K562 (cell line): Measurements from ENCODE around the gene AMH. TPM values are rescaled to one million over a fixed set of nuclear protein-coding genes. Genes with fewer than 3 reads are reported as not detected.
A peak's percentile ranks its signal among the peaks of the same experiment; 100 is the strongest.

Source experiments
- ATAC-seq: fragments of 200-7000 bp; cut with Tn5 transposase; 3 replicates; pipeline ENCODE4 v1.9.1; 2020; ENCODE audit warnings: moderate library complexity
- BruUV-seq: library from RNA; stranded (reverse); fragments of 400-500 nt; replicated peaks from 2 replicates; lab custom pipeline; 2021; lab: Mats Ljungman, UMichigan
- CTCF ChIA-PET: fragments of 300-600 bp; formaldehyde crosslinking; extraction: SDS; loops from one replicate; lab custom pipeline; 2021; ENCODE audit warnings: low intra/inter-chr PET ratio; lab: Yijun Ruan, JAX
- POLR2A ChIA-PET: fragments of 300-600, 350-650 bp; sonication (Branson Sonifier 250); formaldehyde crosslinking; extraction: SDS; loops from one replicate; lab custom pipeline; 2021; ENCODE audit warnings: antibody characterized with exemption, inconsistent platforms; lab: Yijun Ruan, JAX
- DNase-seq, 4 experiments: peaks; one replicate each; pipeline versions ENCODE4 v3.0.0 to v3.0.0-alpha.2; 2011 to 2018; ENCODE audit warnings: low spot score in 3 of 4, mixed read lengths in 3 of 4; ENCODE audit errors: extremely low read depth in 1 of 4
- FAIRE-seq: peaks from 2 replicates; lab custom pipeline; 2011; peaks lifted over from hg19 to GRCh38; lab: Jason Lieb, UNC
- H2AFZ ChIP-seq: 2 replicates; pipeline ENCODE4 v1.6.0; 2011; ENCODE audit warnings: low read depth, low read length, control low read depth, inconsistent platforms
- H3K27ac ChIP-seq: fragments of 200-600 bp; 3 replicates; pipeline ENCODE4 v1.8.0; 2011; ENCODE audit warnings: low read depth, mild to moderate bottlenecking, control low read depth, inconsistent platforms, low read length, moderate library complexity, mixed read lengths; ENCODE audit errors: extremely low read depth
- H3K27me3 ChIP-seq, 2 experiments: fragments of 300-600 bp in 1 of 2; 2 replicates in 1 of 2; 3 replicates in 1 of 2; pipeline versions ENCODE4 v1.6.0 to v1.8.0; 2011; ENCODE audit warnings: inconsistent platforms in 2 of 2, low read length in 2 of 2, mild to moderate bottlenecking in 1 of 2, mixed read lengths in 1 of 2, moderate library complexity in 1 of 2; ENCODE audit not compliant: control insufficient read depth in 2 of 2, insufficient read depth in 2 of 2
- H3K36me3 ChIP-seq: fragments of 300-600 bp; 3 replicates; pipeline ENCODE4 v1.8.0; 2011; ENCODE audit warnings: mild to moderate bottlenecking, low read length, inconsistent platforms; ENCODE audit not compliant: control insufficient read depth, insufficient read depth
- H3K4me1 ChIP-seq, 2 experiments: fragments of 200-600 bp in 1 of 2; replicated peaks in 1 of 2; 2 replicates in 1 of 2; 3 replicates in 1 of 2; pipeline versions ENCODE4 v1.5.1 to v1.8.0; 2011; ENCODE audit warnings: inconsistent platforms in 2 of 2, low read length in 2 of 2, mild to moderate bottlenecking in 1 of 2, mixed read lengths in 1 of 2, moderate library complexity in 1 of 2; ENCODE audit not compliant: control insufficient read depth in 2 of 2, insufficient read depth in 2 of 2
- H3K4me2 ChIP-seq: 2 replicates; pipeline ENCODE4 v1.6.1; 2011; ENCODE audit warnings: low read length, control low read depth, inconsistent platforms, mixed read lengths; ENCODE audit not compliant: insufficient read depth
- H3K4me3 ChIP-seq: fragments of 200-600 bp; sonication (generic), shearing (Covaris generic); 2 replicates; pipeline ENCODE4 v1.5.1; 2016; ENCODE audit warnings: control low read depth, inconsistent platforms
- H3K79me2 ChIP-seq: fragments of 200-600 bp; 3 replicates; pipeline ENCODE4 v1.8.0; 2011; ENCODE audit warnings: low read length, inconsistent platforms; ENCODE audit not compliant: control insufficient read depth, insufficient read depth
- H3K9ac ChIP-seq, 2 experiments: 2 replicates each; pipeline versions ENCODE4 v1.6.0 to v1.6.1; 2011; ENCODE audit warnings: low read depth in 2 of 2, low read length in 2 of 2, control low read depth in 1 of 2, inconsistent platforms in 1 of 2, mild to moderate bottlenecking in 1 of 2, mixed read lengths in 1 of 2; ENCODE audit not compliant: insufficient read depth in 1 of 2
- H3K9me1 ChIP-seq: one replicate; pipeline ENCODE4 v1.6.0; 2011; ENCODE audit warnings: inconsistent platforms, mild to moderate bottlenecking, low read length, moderate library complexity; ENCODE audit not compliant: control insufficient read depth, insufficient read depth
- H3K9me3 ChIP-seq: replicated peaks from 2 replicates; pipeline ENCODE4 v1.5.1; 2011; ENCODE audit warnings: low read depth, low read length, inconsistent platforms; ENCODE audit not compliant: control insufficient read depth, insufficient read depth
- H4K20me1 ChIP-seq: replicated peaks from 2 replicates; pipeline ENCODE4 v1.6.1; 2011; ENCODE audit warnings: low read length, inconsistent platforms, mixed read lengths; ENCODE audit not compliant: control insufficient read depth, insufficient read depth
- KLF13 ChIP-seq: fragments of 450-650 bp; IDR thresholded peaks from 2 replicates; pipeline ENCODE4 v1.6.1; 2016; ENCODE audit warnings: missing genetic modification characterization, low read depth, mild to moderate bottlenecking, missing compliant biosample characterization, moderate library complexity, borderline replicate concordance
- MEF2D ChIP-seq: conservative IDR thresholded peaks from 2 replicates; pipeline ENCODE4 v1.6.1; 2016; ENCODE audit warnings: low read depth, missing genetic modification characterization, missing compliant biosample characterization
- POLR2AphosphoS5 ChIP-seq: IDR thresholded peaks from 2 replicates; pipeline ENCODE4 v1.6.1; 2011; ENCODE audit warnings: mild to moderate bottlenecking, low read depth, low read length, moderate library complexity; ENCODE audit not compliant: control insufficient read depth, insufficient read depth
- TSC22D4 ChIP-seq: fragments of 450-650 bp; IDR thresholded peaks from 2 replicates; pipeline ENCODE4 v1.6.1; 2016; ENCODE audit warnings: missing genetic modification characterization, missing biosample characterization, control low read depth
- ZFX ChIP-seq: sonication (generic); formaldehyde crosslinking; IDR thresholded peaks from 2 replicates; pipeline ENCODE4 v1.8.0; 2022; ENCODE audit warnings: mild to moderate bottlenecking, missing genetic modification reagents, moderate library complexity
- WGBS: fragments of 100-300 bp; shearing (Covaris generic); methylation state at CpG from one replicate; pipeline ENCODE4 v1.1.6; 2016; ENCODE audit warnings: low coverage, mixed read lengths; ENCODE audit not compliant: insufficient coverage; ENCODE audit errors: missing lambda C conversion rate; 5-methylcytosine and 5-hydroxymethylcytosine counted together
- in situ Hi-C: fragments of 300-500 bp; cut with MboI; formaldehyde crosslinking; loops from 4 replicates; pipeline ENCODE4 v1.15.0; 2018; ENCODE audit warnings: inconsistent platforms, mixed read lengths
- intact Hi-C: fragments of 100-400 bp; cut with micrococcal nuclease; formaldehyde crosslinking; loops from 2 replicates; pipeline ENCODE4 v1.14.2; 2022
- polyA plus RNA-seq, 8 experiments: library from polyadenylated mRNA; depleted of rRNA in 4 of 8; stranded (reverse) in 5 of 8; unstranded in 3 of 8; fragments of >200 nt; fragmentation: Nextera tagmentation in 2 of 8; fragmentation: Illumina TruSeq in 1 of 8; extraction: Ambion mirVana in 2 of 8; extraction: Trizol in 1 of 8; gene quantifications; 2 replicates each; pipeline versions ENCODE4 v1.2.1 to v1.2.3, GENCODE V29; 2011 to 2014; ENCODE audit warnings: inconsistent platforms in 1 of 8, missing spikeins in 1 of 8
- total RNA-seq, 7 experiments: library from RNA; depleted of rRNA in 6 of 7; stranded (reverse); fragments of >200 nt in 6 of 7; fragmentation: Illumina TruSeq in 2 of 7; extraction: Trizol in 2 of 7; gene quantifications; 2 replicates each; pipeline versions ENCODE4 v1.2.1 to v1.2.3, GENCODE V29; 2011 to 2021; ENCODE audit warnings: low replicate concordance in 1 of 7
- TF ChIP-seq, protein P1 (sequence below): sonication (generic); formaldehyde crosslinking; IDR thresholded peaks from 2 replicates; pipeline ENCODE4 v1.8.1; 2023; ENCODE audit warnings: mild to moderate bottlenecking, missing genetic modification reagents

AMH gene
- total and polyA plus RNA-seq, 9 of the 15 experiments (the other 6 are each of a cell fraction or from before 2014, with no cell fraction given), result 0.29 to 27.4 (median 2.6) TPM; not detected in 2

DNA sequence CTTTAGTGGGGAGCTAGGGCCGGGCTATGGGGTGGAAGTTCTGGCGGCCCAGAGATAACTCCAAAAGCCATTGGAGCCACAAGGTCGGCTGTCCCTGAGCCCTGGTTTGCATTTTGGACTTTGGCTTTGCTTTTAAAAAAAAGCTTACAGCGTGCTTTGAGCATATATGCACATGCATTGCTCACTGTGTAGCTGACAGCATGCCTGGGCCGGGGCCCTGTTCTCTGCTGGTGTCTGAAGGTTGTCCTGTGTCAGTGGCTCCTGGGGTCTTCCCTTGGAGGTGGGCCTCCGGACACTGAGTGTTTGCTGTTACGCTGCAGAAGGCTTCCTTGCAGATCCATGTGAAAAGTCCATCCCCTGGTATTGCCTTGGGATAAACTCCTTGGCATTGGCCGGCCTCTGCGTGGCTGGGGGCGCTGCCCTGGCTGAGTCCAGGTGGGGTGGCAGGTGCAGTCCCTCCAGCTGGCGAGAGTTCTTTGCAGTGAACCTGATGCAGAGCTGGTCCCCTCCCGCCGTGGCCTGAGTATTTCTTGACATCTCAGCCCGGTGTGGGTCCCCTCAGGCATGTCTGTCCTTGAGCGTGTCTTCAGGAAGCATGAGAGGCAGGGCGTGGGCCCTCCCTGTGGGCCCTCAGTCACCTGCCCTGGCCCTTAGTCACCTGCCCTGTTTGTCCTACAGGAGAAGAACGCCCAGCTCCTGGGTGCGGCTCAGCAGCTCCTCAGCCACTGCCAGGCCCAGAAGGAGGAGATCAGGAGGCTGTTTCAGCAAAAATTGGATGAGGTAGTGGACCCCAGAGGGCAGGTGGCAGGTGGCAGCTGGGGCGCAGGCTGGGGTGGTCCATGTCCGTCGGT is 36.0 kb upstream of the AMH start:
- Histone ChIP-seq H3K4me2 (no peak overlapping the region), H3K4me1 (peaks cover 0 to 49% of the 10 kb centered on the region in 2 experiments; a peak in 3 of 5 replicates), H3K27me3 (no peaks in the 10 kb centered on the region), H3K9ac (no peak overlapping the region; a peak in 1 of 4 replicates), H4K20me1 (0 out of 2 replicates have a peak, but pooled peaks cover 9% of the 10 kb centered on the region), H3K27ac (no peak overlapping the region), H3K79me2 (no peaks in the 10 kb centered on the region), H3K9me1 (no peaks in the 10 kb centered on the region), H3K4me3 (no peak overlapping the region), H2AFZ (no peak overlapping the region), H3K9me3 (no peaks in the 10 kb centered on the region), H3K36me3 (peaks cover 99% of the 10 kb centered on the region; the same call in 2 of the 3 replicates)
- intact Hi-C loops, result no loop called here
- BruUV-seq, result no TSS peak
- ChIA-PET POLR2A (interaction anchor here (0.8 to 1.2 kb wide), 3 partner anchors 9 to 22 kb away, joined by 3 to 8 read pairs (median 3); no protein-coding TSS in a partner anchor), CTCF (no interaction called here)
- FAIRE-seq (no peak), ATAC-seq (no peak), DNase-seq (no peak)
- 95% methylated on average over 17 of the region's 21 CpGs for WGBS
- TF ChIP-seq MEF2D (no peak), TSC22D4 (tag) (no peak), ZFX (peak; percentile 4; the same call in 1 of the 2 replicates)
- in situ Hi-C loops, result no loop called here

DNA sequence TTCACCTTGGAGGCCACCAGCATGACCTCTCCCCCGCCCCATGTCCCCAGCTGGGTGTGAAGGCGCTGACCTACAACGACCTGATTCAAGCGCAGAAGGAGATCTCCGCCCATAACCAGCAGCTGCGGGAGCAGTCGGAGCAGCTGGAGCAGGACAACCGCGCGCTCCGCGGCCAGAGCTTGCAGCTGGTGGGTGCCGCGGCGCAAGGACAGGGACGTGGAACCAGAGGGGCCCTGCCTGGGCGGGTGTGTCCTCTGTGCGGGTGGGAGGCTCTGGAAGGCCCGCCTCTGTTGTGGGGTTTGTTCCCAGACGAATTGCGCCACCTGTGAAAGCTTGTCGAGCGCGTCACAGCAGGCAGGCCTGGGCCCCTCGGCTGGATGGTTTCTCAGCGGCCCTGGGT is 35.3 kb upstream of the AMH start:
- WGBS, result 94% methylated on average over 5 of the region's 26 CpGs
- peaks cover 95% of the 10 kb centered on the region; the same call in 2 of the 3 replicates for H3K36me3 ChIP-seq
- in situ Hi-C loops (no loop called here), intact Hi-C loops (no loop called here)
- H3K27ac ChIP-seq, result no peak overlapping the region
- no peak overlapping the region for H2AFZ ChIP-seq
- no peak for ATAC-seq
- FAIRE-seq, result no peak
- H3K9me1 ChIP-seq, result no peaks in the 10 kb centered on the region
- no peak for DNase-seq
- peak; percentile 14; the same call in 1 of the 2 replicates for TF ChIP-seq POLR2AphosphoS5
- TF ChIP-seq KLF13 (tag), result no peak
- TF ChIP-seq ZFX, result peak; percentile 6; the same call in 1 of the 2 replicates
- TF ChIP-seq, protein P1, sequence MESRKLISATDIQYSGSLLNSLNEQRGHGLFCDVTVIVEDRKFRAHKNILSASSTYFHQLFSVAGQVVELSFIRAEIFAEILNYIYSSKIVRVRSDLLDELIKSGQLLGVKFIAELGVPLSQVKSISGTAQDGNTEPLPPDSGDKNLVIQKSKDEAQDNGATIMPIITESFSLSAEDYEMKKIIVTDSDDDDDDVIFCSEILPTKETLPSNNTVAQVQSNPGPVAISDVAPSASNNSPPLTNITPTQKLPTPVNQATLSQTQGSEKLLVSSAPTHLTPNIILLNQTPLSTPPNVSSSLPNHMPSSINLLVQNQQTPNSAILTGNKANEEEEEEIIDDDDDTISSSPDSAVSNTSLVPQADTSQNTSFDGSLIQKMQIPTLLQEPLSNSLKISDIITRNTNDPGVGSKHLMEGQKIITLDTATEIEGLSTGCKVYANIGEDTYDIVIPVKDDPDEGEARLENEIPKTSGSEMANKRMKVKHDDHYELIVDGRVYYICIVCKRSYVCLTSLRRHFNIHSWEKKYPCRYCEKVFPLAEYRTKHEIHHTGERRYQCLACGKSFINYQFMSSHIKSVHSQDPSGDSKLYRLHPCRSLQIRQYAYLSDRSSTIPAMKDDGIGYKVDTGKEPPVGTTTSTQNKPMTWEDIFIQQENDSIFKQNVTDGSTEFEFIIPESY (CRISPR knock-in tag), result peak; percentile 78
- H3K27me3 ChIP-seq, result no peaks in the 10 kb centered on the region
- H3K9me3 ChIP-seq, result no peaks in the 10 kb centered on the region
- peaks cover 0 to 43% of the 10 kb centered on the region in 2 experiments; a peak in 3 of 5 replicates for H3K4me1 ChIP-seq
- POLR2A ChIA-PET, result interaction anchor here (0.8 to 1.2 kb wide), 2 partner anchors 16 to 21 kb away, joined by 3 to 8 read pairs; no protein-coding TSS in a partner anchor
- no peak overlapping the region for H3K4me3 ChIP-seq
- 0 out of 2 replicates have a peak, but pooled peaks cover 9% of the 10 kb centered on the region for H4K20me1 ChIP-seq
- CTCF ChIA-PET, result no interaction called here
- no peak overlapping the region for H3K4me2 ChIP-seq
- peak overlapping the region in 1 of 2 experiments; percentile 64; a peak in 1 of 4 replicates for H3K9ac ChIP-seq
- no peaks in the 10 kb centered on the region for H3K79me2 ChIP-seq
- BruUV-seq, result no TSS peak
